ENCODE data around the gene KCNK16. TPM values are rescaled to one million over a fixed set of nuclear protein-coding genes. Genes with fewer than 3 reads are reported as not detected.

Gene KCNK16
- total RNA-seq, 4 donors from 2014 or later: not detected

- no peak for DNase-seq (ENCODE audit: low spot score in 2 of 2)
- TF ChIP-seq CTCF (IDR thresholded peaks at IDR 0.05) (no peak), POLR2A (IDR thresholded peaks at IDR 0.05) (no peak)
- intact Hi-C loops (cut with DNase I; ENCODE audit: low total_unique reads): no loop called here
Measured at GRCh38 chr6:39344821-39345280, 22.3 kb upstream of the KCNK16 start.

GRCh38 chr6:39343396-39343870, 20.9 kb upstream of the KCNK16 start:
- TF ChIP-seq POLR2A (IDR thresholded peaks at IDR 0.05): no peak
- no peak for TF ChIP-seq CTCF (IDR thresholded peaks at IDR 0.05)
- 87 to 88% methylated on average over 9 of the region's 9 CpGs for WGBS, 2 donors
- intact Hi-C loops (cut with DNase I; ENCODE audit: low total_unique reads): no loop called here
- no peak for DNase-seq (ENCODE audit: low spot score in 2 of 2)
- H3K4me3 ChIP-seq (ENCODE audit: low read depth, poor library complexity, severe bottlenecking): no peak overlapping the region

More at GRCh38 chr6:39344821-39345280, 22.3 kb upstream of the KCNK16 start:
- H3K4me3 ChIP-seq (ENCODE audit: low read depth, poor library complexity, severe bottlenecking): no peak overlapping the region
- 85 to 86% methylated on average over 7 of the region's 7 CpGs for WGBS, 2 donors

GRCh38 chr6:39342692-39343395, 20.3 kb upstream of the KCNK16 start:
- no peak for TF ChIP-seq POLR2A (IDR thresholded peaks at IDR 0.05)
- no peak for TF ChIP-seq CTCF (IDR thresholded peaks at IDR 0.05)
- 78 to 80% methylated on average over 14 of the region's 14 CpGs for WGBS, 2 donors
- intact Hi-C loops (cut with DNase I; ENCODE audit: low total_unique reads): no loop called here
- no peak overlapping the region for H3K4me3 ChIP-seq (ENCODE audit: low read depth, poor library complexity, severe bottlenecking)
- DNase-seq (ENCODE audit: low spot score in 2 of 2): no peak

- TF ChIP-seq CTCF (IDR thresholded peaks at IDR 0.05): no peak
- TF ChIP-seq POLR2A (IDR thresholded peaks at IDR 0.05): no peak
- no peak for DNase-seq (ENCODE audit: low spot score in 2 of 2)
- H3K4me3 ChIP-seq (ENCODE audit: low read depth, poor library complexity, severe bottlenecking): no peak overlapping the region
- intact Hi-C loops (cut with DNase I; ENCODE audit: low total_unique reads): no loop called here
- 83 to 93% methylated on average over 5 of the region's 5 CpGs for WGBS, 2 donors
Measured at GRCh38 chr6:39341937-39342336, 19.4 kb upstream of the KCNK16 start.

GRCh38 chr6:39341352-39341751, 18.9 kb upstream of the KCNK16 start:
- WGBS, 2 donors: 85 to 87% methylated on average over 3 of the region's 3 CpGs
- TF ChIP-seq POLR2A (IDR thresholded peaks at IDR 0.05): no peak
- TF ChIP-seq CTCF (IDR thresholded peaks at IDR 0.05): no peak
- no peak overlapping the region for H3K4me3 ChIP-seq (ENCODE audit: low read depth, poor library complexity, severe bottlenecking)
- intact Hi-C loops (cut with DNase I; ENCODE audit: low total_unique reads): no loop called here
- DNase-seq (ENCODE audit: low spot score in 2 of 2): no peak

All from lower leg skin (tissue), 4 donors.